LNCAP (cell line): ENCODE data around the gene PCBP4.

Experiments used
- TF ChIP-seq, protein P1 (sequence below): fragments of 450-650 bp; IDR thresholded peaks from 2 replicates; pipeline ENCODE4 v1.5.1; 2017; ENCODE audit warnings: mild to moderate bottlenecking

PCBP4 gene

DNA sequence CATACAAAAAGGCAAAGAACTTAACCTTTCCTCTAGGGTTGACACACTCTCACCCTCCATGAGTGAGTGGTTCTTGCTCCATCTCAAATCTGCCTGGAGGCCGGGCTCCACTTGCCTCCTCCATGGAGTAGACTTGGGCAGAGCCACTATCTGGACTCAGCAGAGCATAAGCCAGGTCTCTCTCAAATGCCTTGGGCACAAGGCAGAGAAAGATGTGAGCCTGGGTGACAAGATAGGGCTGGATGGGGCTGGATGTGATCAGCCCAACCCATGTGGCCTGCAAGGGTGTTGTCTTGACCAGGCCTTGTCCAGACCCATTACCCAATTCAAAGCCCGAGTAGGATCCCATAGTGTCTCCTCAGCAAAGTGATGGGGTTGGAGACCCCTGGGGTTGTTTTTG is 32.6 kb upstream of the PCBP4 start:
- TF ChIP-seq, protein P1, sequence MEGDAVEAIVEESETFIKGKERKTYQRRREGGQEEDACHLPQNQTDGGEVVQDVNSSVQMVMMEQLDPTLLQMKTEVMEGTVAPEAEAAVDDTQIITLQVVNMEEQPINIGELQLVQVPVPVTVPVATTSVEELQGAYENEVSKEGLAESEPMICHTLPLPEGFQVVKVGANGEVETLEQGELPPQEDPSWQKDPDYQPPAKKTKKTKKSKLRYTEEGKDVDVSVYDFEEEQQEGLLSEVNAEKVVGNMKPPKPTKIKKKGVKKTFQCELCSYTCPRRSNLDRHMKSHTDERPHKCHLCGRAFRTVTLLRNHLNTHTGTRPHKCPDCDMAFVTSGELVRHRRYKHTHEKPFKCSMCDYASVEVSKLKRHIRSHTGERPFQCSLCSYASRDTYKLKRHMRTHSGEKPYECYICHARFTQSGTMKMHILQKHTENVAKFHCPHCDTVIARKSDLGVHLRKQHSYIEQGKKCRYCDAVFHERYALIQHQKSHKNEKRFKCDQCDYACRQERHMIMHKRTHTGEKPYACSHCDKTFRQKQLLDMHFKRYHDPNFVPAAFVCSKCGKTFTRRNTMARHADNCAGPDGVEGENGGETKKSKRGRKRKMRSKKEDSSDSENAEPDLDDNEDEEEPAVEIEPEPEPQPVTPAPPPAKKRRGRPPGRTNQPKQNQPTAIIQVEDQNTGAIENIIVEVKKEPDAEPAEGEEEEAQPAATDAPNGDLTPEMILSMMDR: no peak

DNA sequence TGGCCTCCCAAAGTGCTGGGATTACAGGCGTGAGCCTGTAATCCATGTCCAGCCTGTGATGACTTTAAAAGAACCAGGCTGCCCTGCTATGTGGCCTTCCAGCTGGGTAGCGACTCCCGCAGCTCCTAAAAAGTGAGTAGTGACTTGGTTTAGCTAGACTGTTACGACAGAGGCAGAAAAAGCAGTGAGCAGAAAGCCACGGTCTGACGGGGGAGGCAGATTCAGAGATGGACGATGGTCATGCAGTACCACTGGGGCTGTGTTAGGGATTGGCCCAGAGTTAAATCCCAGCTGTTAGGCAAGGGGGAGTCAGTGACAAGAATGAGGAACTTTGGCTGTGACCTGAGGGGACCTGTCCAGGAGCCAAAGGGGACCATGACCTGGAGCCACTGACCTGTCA is 31.5 kb upstream of the PCBP4 start:
- TF ChIP-seq, protein P1: no peak

DNA sequence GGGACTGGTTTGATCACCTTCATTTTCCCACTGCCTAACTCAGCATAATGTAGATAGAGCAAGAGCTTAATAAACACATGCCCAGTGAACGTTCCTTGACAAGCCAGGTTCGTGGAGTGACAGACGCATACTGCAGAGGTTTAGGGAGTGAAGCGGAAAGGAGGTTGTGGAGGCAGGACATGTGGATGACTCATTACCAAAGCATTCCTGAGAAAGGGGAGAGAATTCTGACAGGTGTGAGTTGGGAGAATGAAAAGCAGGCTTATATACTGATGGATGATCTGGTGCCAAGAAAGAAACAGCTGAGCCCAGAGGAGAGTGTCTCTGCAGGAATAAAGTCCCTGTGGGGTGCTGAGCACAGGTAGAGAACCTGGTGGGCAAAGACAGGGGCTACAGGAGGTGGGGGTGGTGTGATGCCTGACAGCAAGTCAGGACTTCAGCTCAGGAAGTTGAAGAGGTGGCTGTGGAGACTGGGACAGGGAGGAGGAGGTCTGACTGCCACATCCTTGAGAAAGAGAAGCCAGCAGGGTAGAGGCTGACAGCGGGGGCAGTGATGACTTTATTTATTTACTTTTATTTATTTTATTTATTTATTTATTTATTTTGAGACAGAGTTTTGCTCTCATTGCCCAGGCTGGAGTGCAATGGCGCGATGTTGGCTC is 30.8 kb upstream of the PCBP4 start:
- TF ChIP-seq, protein P1: no peak

DNA sequence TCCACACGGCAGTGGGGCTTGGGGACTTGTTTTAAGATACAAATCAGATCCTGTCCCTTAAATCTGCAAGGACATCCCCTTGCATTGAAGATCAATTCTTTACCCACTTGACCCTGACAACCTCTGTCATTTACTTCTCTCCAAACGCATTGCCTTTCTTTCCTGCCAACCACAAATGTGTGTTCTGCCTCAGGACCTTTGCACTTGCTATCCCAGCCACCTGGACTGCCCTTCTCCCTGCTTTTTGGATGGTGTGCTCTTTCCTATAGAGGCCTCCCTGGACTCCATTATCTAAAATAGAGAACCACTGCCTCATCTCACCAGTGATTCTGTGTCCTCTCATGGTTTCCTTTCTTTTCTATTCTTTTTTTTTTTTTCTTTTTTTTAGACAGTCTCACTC is 29.9 kb upstream of the PCBP4 start:
- TF ChIP-seq, protein P1: no peak

DNA sequence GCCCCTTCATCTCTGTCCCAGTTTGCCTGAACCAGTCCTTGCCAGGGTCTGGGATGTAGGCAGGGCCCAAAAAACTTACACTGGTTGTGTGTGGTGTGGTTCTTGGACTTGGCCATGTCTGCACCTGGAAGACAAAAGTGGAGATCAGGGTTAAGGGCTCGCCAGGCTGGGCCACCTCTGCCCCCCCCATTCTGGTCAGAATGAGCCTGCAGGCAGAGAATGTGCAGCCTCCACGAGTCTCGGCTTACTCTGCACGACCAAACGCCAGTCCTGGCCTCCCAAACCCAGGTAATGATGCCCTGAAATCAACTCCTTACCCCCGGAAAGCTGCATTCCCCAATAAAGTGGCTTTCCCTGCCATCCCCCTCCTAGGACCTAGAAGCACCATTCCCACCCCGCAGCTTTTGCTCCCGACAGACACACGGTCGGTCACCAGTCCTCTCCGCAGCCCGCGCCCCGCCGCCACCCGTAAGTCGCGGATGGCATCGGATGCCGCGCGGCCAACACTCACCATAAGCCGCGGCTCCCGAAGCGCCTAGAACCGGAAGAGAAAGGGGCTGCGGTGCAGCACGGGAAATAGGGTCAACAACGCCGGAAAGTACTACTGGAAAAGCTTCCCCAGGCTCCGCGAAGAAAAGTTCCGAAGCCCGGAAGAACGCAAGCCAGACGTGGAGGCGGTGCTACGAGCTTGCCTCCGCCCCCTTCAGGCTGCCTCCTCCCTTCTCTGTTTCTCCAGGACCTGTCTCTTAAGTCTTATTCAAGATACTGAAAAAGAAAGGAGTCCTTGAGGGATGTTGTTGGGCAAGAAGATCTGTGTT is 28.3 kb upstream of the PCBP4 start, which contains the start of gene RPL29:
RPL29 (minus strand) TSS at position 550 of the 818 bp plus-strand sequence; CDS start at position 116, 434 bp downstream.
- TF ChIP-seq, protein P1: no peak

DNA sequence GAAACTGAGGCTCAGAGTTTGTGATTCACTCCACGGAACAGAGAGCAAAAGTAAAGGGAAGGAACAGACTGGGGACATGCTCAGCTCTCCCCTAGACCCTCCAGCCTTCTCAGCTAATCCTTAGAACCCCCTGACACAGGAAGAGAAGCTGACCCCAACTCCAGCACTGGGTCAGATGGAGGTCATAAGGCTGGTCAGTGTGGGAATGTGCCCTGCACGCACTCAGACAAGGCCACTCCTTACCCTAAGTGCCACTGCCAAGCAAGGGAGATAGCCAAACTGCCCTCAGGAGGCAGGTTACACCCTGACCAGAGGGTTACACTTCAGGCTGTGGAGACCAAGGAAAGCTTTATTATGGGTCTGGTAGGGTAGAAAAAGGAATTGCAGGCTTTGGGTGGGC is 27.3 kb upstream of the PCBP4 start:
- TF ChIP-seq, protein P1: no peak

DNA sequence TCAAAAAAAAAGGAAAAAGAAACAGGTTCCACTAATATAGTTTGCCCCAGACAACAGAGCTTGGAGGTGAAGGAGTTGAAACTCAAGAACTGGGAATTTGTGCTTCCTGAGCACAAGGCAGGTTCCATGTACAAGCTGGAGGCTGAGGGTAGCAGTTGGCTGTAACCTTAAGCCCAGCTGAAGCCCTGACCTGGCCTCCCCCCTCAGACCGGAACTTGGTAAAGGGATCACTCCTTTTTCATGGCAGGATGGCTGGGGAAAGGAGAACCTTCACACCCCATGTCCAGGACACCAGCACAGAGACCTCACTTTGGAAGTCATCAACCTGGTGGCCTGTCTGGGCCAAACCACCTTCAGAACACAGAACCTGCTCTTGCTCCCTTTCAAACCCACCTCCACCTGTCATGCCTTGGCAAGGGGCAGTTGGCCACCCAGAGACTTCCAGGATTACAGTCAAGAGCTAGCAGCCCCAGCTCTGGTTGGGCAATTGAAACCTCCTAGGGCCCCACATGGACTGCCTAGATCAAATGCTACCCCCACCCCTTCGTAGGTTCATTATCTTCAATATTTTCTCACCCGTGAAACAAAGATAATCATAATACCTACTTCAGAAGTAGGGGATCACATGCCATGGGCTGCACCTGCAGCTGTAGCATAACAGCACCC is 24.9 kb upstream of the PCBP4 start:
- TF ChIP-seq, protein P1: no peak
